Measurements from ENCODE around the gene GADD45B. TPM values are rescaled to one million over a fixed set of nuclear protein-coding genes. Genes with fewer than 3 reads are reported as not detected.
A peak's percentile ranks its signal among the peaks of the same experiment; 100 is the strongest.

Gene GADD45B
- total RNA-seq, 1 experiment from 2014 or later = 16.2 TPM

DNA sequence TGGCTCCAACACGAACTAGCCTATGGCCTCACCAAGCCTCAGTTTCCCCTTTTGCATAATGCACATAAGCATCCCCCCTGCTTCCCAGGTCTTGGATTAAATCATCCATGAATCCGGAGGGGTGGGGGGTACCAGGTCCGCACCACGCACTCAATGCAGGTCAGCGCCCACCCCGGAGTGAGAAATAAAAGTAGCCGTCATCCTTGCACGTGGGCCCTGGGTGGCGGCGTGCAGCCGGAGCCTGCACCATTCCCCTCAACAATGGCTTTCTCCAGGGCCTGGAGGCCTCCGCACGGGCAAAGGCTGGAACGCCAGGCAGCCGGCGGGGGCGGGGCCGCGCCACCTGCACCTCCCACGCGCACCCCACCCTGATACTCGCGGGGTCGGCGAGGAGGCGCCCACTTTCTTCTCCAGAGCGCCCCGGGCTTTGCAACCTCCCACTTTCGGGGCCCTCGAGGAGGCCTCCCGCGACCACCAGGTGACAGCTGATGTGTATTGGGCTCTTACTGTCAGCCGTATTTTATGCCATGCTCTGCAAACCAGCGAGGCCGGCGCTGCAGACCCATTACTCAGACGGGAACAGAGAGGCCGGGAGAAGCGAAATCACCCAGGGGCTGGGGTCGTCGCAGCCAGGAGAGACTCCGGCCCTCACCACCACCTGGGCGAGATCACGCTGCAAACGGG is 767 bp upstream of the GADD45B start:
- H3K4ac ChIP-seq (ENCODE audit: low read depth, low read length) = no peak overlapping the region
- no peak overlapping the region for H2BK15ac ChIP-seq (ENCODE audit: low read depth, low read length)
- peaks cover 7% of the 10 kb centered on the region; the same call in 1 of the 2 replicates for H3K27me3 ChIP-seq (ENCODE audit: insufficient read depth, low read length)
- Mint-ChIP-seq H3K9me3 (0 out of 5 replicates have a peak, but pooled peaks cover 0 to 2% of the 10 kb centered on the region in 2 experiments), H3K27me3 (ENCODE audit: low read depth) (peaks cover 39% of the 10 kb centered on the region), H3K4me3 (peak overlapping the region; percentile 76 to 88), H3K27ac (no peak overlapping the region), H3K36me3 (ENCODE audit: insufficient read depth in 1 of 3, low read depth in 3 of 3) (peaks cover 0 to 3% (median 1%) of the 10 kb centered on the region in 3 experiments; a peak in 1 of 7 replicates), H3K4me1 (peaks cover 17 to 26% of the 10 kb centered on the region in 2 experiments)
- H3T11ph ChIP-seq (ENCODE audit: low read length) = no peak overlapping the region
- H3K4me1 ChIP-seq (ENCODE audit: insufficient read depth, low read length) = peaks cover 4% of the 10 kb centered on the region; the same call in 1 of the 2 replicates
- no peak overlapping the region for H4K5ac ChIP-seq (ENCODE audit: insufficient read length, low read depth, low read length)
- H3K23ac ChIP-seq (ENCODE audit: insufficient read length, low read depth, low read length) = no peak overlapping the region
- peaks cover 2% of the 10 kb centered on the region; the same call in 1 of the 2 replicates for H3K79me2 ChIP-seq (ENCODE audit: insufficient read depth, low read length)
- no peak overlapping the region for H2BK12ac ChIP-seq (ENCODE audit: insufficient read length, low read depth, low read length)
- no peak overlapping the region for H2AFZ ChIP-seq (ENCODE audit: low read length)
- no peak overlapping the region for H3K27ac ChIP-seq (ENCODE audit: insufficient read length, low read depth, low read length)
- H3K14ac ChIP-seq (ENCODE audit: insufficient read depth, low read length) = no peak overlapping the region
- no peak for DNase-seq
- H3K79me1 ChIP-seq (ENCODE audit: insufficient read depth, low read depth, low read length, poor library complexity, severe bottlenecking) = no peaks in the 10 kb centered on the region
- no peak for TF ChIP-seq CTCF (conservative IDR thresholded peaks at IDR 0.05)
- H2AK5ac ChIP-seq (ENCODE audit: insufficient read length, low read length) = no peak overlapping the region
- no CpG with 5 or more reads among the region's 45 CpGs for WGBS (ENCODE audit: extremely low coverage, insufficient read length, low lambda C conversion rate)
- H3K18ac ChIP-seq (ENCODE audit: insufficient read length, low read depth, low read length) = no peak overlapping the region
- no peak overlapping the region for H2BK20ac ChIP-seq (ENCODE audit: low read depth, low read length, poor library complexity, severe bottlenecking)
- H2BK5ac ChIP-seq (ENCODE audit: insufficient read length, low read length) = no peak overlapping the region
- H4K8ac ChIP-seq (replicated peaks; ENCODE audit: insufficient read length, low read depth, low read length) = no peak overlapping the region
- H3K9me3 ChIP-seq (ENCODE audit: control insufficient read depth, low read depth, low read length) = no peaks in the 10 kb centered on the region
- H2BK120ac ChIP-seq (ENCODE audit: low read depth, low read length, poor library complexity, severe bottlenecking) = no peak overlapping the region
- peaks cover 3% of the 10 kb centered on the region for H4K20me1 ChIP-seq (ENCODE audit: control insufficient read depth, insufficient read depth, insufficient read length)
- no peak overlapping the region for H3K9ac ChIP-seq (ENCODE audit: extremely low read depth, insufficient read length, low read length)
- no peak overlapping the region for H4K91ac ChIP-seq (ENCODE audit: insufficient read length, low read depth, low read length)
- no peak overlapping the region for H3K56ac ChIP-seq (ENCODE audit: insufficient read length, low read depth, low read length)
- peaks cover 28% of the 10 kb centered on the region for H3K23me2 ChIP-seq (ENCODE audit: insufficient read length, low read depth, low read length, poor library complexity, severe bottlenecking)
- peak overlapping the region; percentile 65 for H3K4me2 ChIP-seq (ENCODE audit: insufficient read depth, insufficient read length, low read length)

Measured in H9 (cell line).